HepG2 (cell line): ENCODE results near the gene CDH13. TPM values are rescaled to one million over a fixed set of nuclear protein-coding genes. Genes with fewer than 3 reads are reported as not detected.

Source experiments
- BCL3 ChIP-seq: sonication (generic); formaldehyde crosslinking; IDR thresholded peaks from 2 replicates; pipeline ENCODE4 v1.5.1; 2020; ENCODE audit warnings: mild to moderate bottlenecking, missing genetic modification reagents, moderate library complexity
- FOSL1 ChIP-seq: sonication (generic); formaldehyde crosslinking; IDR thresholded peaks from 2 replicates; pipeline ENCODE4 v1.9.0; 2021; ENCODE audit warnings: missing genetic modification reagents, borderline replicate concordance
- FOSL2 ChIP-seq: sonication (generic); formaldehyde crosslinking; IDR thresholded peaks from 2 replicates; pipeline ENCODE4 v1.4.0; 2020; ENCODE audit warnings: missing genetic modification reagents
- MAFK ChIP-seq, 2 experiments: IDR thresholded peaks in 1 of 2; conservative IDR thresholded peaks in 1 of 2; 2 replicates each; pipeline ENCODE4 v1.6.1; 2011; ENCODE audit warnings: improper control_type of control experiment in 2 of 2, low read length in 2 of 2
- ZHX2 ChIP-seq, 2 experiments: sonication (generic) in 1 of 2; formaldehyde crosslinking in 1 of 2; IDR thresholded peaks; 2 replicates each; pipeline versions ENCODE4 v1.6.1 to v1.9.0; 2014 to 2022; ENCODE audit warnings: antibody characterized with exemption in 1 of 2, borderline replicate concordance in 1 of 2, inconsistent platforms in 1 of 2, low read depth in 1 of 2, missing genetic modification reagents in 1 of 2
- ZNF101 ChIP-seq: sonication (generic); formaldehyde crosslinking; IDR thresholded peaks from 2 replicates; pipeline ENCODE4 v1.4.0; 2020; ENCODE audit warnings: mild to moderate bottlenecking, low read depth, missing genetic modification reagents, borderline replicate concordance
- ZNF232 ChIP-seq: sonication (generic); formaldehyde crosslinking; IDR thresholded peaks from 2 replicates; pipeline ENCODE4 v1.4.0; 2020; ENCODE audit warnings: missing genetic modification reagents, borderline replicate concordance
- polyA plus RNA-seq, 8 experiments: library from polyadenylated mRNA; depleted of rRNA in 3 of 8; stranded (reverse) in 7 of 8; unstranded in 1 of 8; fragments of >200 nt; fragmentation: Illumina TruSeq in 4 of 8; extraction: Trizol in 4 of 8; gene quantifications; 2 replicates each; pipeline versions ENCODE4 v1.2.1 to v1.2.3, GENCODE V29; 2011 to 2016; ENCODE audit warnings: low read depth in 4 of 8, missing spikeins in 1 of 8, mixed read lengths in 1 of 8; ENCODE audit not compliant: insufficient read depth in 1 of 8
- total RNA-seq, 5 experiments: library from RNA; depleted of rRNA; stranded (reverse); fragments of >200 nt; fragmentation: Illumina TruSeq; extraction: Trizol; gene quantifications; 2 replicates each; pipeline ENCODE4 v1.2.3, GENCODE V29; 2016; ENCODE audit warnings: low read depth in 1 of 5
- TF ChIP-seq, protein P1 (sequence below): sonication (generic); formaldehyde crosslinking; IDR thresholded peaks from one replicate; pipeline ENCODE4 v1.5.1; 2020; ENCODE audit warnings: mild to moderate bottlenecking, missing genetic modification reagents; ENCODE audit errors: not compliant biosample characterization

Gene CDH13
- total and polyA plus RNA-seq, 2 of the 13 experiments (the other 11 are each of a cell fraction or from before 2014, with no cell fraction given) = not detected

DNA sequence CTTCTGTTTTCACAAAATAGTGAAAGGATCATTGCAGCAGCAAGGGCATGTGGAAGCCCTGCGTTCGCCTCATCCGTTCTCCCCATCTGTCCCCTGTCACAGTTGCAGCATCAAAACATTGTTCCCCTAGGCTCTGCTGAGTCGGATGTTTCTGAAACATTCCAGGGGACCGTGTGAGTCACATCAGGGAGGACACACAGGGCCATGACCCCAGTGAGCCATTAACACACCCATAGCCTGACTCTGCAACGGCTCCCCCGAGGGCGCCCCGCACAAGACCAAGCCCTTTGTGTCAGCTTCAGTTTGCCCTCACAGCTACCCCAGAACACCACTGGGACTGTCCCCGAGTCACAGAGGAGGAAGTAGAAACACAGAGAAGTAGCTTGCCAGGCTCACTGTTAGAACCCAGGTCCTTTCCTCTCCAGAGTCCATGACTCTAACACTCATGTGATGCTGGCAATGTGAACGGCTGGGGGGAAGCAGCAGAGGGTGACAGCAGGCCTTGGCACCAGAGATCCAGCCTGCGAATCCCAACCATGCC is 1117.7 kb downstream of the CDH13 start (continued):
- TF ChIP-seq FOSL2 (CRISPR knock-in tag) (peak; percentile 58), ZHX2 (IDR thresholded peaks at IDR 0.05; ENCODE audit: low read depth) (no peak), ZHX2 (CRISPR knock-in tag; IDR thresholded peaks at IDR 0.05; ENCODE audit: borderline replicate concordance) (no peak), MAFK (conservative IDR thresholded peaks at IDR 0.05 in 1 of 2, IDR thresholded peaks at IDR 0.05 in 1 of 2; ENCODE audit: low read length in 2 of 2) (peak; percentile 15 to 35; a peak in 1 of 4 replicates), ZNF232 (CRISPR knock-in tag) (no peak), ZNF101 (CRISPR knock-in tag) (no peak), BCL3 (CRISPR knock-in tag) (no peak), FOSL1 (no peak)
- TF ChIP-seq, protein P1, sequence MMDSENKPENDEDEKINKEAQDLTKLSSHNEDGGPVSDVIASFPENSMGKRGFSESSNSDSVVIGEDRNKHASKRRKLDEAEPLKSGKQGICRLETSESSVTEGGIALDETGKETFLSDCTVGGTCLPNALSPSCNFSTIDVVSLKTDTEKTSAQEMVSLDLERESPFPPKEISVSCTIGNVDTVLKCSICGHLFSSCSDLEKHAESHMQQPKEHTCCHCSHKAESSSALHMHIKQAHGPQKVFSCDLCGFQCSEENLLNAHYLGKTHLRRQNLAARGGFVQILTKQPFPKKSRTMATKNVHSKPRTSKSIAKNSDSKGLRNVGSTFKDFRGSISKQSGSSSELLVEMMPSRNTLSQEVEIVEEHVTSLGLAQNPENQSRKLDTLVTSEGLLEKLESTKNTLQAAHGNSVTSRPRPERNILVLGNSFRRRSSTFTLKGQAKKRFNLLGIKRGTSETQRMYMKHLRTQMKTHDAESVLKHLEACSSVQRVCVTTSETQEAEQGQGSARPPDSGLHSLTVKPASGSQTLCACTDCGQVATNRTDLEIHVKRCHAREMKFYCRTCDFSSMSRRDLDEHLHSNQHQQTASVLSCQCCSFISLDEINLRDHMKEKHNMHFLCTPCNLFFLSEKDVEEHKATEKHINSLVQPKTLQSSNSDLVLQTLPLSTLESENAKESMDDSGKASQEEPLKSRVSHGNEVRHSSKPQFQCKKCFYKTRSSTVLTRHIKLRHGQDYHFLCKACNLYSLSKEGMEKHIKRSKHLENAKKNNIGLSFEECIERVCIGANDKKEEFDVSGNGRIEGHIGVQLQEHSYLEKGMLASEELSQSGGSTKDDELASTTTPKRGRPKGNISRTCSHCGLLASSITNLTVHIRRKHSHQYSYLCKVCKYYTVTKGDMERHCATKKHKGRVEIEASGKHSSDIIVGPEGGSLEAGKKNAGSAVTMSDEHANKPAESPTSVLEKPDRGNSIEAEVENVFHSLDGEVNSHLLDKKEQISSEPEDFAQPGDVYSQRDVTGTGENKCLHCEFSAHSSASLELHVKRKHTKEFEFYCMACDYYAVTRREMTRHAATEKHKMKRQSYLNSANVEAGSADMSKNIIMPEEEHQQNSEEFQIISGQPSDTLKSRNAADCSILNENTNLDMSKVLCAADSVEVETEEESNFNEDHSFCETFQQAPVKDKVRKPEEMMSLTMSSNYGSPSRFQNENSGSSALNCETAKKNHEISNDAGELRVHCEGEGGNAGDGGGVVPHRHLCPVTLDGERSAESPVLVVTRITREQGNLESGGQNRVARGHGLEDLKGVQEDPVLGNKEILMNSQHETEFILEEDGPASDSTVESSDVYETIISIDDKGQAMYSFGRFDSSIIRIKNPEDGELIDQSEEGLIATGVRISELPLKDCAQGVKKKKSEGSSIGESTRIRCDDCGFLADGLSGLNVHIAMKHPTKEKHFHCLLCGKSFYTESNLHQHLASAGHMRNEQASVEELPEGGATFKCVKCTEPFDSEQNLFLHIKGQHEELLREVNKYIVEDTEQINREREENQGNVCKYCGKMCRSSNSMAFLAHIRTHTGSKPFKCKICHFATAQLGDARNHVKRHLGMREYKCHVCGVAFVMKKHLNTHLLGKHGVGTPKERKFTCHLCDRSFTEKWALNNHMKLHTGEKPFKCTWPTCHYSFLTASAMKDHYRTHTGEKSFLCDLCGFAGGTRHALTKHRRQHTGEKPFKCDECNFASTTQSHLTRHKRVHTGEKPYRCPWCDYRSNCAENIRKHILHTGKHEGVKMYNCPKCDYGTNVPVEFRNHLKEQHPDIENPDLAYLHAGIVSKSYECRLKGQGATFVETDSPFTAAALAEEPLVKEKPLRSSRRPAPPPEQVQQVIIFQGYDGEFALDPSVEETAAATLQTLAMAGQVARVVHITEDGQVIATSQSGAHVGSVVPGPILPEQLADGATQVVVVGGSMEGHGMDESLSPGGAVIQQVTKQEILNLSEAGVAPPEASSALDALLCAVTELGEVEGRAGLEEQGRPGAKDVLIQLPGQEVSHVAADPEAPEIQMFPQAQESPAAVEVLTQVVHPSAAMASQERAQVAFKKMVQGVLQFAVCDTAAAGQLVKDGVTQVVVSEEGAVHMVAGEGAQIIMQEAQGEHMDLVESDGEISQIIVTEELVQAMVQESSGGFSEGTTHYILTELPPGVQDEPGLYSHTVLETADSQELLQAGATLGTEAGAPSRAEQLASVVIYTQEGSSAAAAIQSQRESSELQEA (CRISPR knock-in tag) = no peak
